22Rv1 (cell line): Measurements from ENCODE around the gene ZFHX3.

Experiments used
- ZFX ChIP-seq: fragments of 450-650 bp; IDR thresholded peaks from 2 replicates; pipeline ENCODE4 v1.6.1; 2017; ENCODE audit warnings: antibody characterized with exemption, borderline replicate concordance
- TF ChIP-seq, protein P1 (sequence below): fragments of 450-650 bp; IDR thresholded peaks from 2 replicates; pipeline ENCODE4 v1.5.1; 2017; ENCODE audit warnings: mild to moderate bottlenecking

DNA sequence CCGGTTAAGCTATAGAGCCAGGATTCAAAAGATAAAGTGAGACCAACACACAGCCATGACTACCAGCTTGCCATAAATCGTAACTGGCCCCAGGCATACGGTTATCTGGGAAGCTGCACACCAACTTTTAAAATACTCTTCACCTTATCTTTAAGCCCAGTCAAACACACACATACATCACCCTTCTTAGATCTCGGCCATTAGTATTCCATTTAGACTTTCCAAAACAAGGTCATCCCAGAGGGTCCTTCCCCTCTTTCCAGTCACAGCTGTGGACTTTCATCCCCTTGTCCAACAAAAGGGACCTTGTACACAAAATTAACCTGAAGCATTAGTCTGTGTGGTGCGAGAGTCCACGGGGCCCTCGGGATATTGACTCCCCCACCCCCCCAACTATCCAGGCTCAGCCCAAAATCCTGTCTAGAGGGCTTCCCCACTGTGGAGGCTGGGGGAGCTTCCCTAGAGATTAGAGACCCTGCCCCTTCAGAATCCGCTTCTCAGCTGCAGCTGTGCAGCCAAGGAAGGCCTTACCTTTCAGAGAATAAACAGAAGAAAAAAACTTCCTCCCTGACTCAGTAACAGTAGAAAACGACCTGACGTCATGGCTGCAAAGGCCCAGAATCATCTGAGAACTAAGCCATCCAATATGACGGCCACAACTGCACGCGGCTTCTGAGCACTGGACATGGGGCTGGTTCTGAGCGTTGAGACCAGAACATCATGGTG, 9.9 kb downstream of the ZFHX3 start:
- TF ChIP-seq, protein P1, sequence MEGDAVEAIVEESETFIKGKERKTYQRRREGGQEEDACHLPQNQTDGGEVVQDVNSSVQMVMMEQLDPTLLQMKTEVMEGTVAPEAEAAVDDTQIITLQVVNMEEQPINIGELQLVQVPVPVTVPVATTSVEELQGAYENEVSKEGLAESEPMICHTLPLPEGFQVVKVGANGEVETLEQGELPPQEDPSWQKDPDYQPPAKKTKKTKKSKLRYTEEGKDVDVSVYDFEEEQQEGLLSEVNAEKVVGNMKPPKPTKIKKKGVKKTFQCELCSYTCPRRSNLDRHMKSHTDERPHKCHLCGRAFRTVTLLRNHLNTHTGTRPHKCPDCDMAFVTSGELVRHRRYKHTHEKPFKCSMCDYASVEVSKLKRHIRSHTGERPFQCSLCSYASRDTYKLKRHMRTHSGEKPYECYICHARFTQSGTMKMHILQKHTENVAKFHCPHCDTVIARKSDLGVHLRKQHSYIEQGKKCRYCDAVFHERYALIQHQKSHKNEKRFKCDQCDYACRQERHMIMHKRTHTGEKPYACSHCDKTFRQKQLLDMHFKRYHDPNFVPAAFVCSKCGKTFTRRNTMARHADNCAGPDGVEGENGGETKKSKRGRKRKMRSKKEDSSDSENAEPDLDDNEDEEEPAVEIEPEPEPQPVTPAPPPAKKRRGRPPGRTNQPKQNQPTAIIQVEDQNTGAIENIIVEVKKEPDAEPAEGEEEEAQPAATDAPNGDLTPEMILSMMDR: no peak
- TF ChIP-seq ZFX: no peak
